Measurements from ENCODE around the gene CLOCK.

DNA sequence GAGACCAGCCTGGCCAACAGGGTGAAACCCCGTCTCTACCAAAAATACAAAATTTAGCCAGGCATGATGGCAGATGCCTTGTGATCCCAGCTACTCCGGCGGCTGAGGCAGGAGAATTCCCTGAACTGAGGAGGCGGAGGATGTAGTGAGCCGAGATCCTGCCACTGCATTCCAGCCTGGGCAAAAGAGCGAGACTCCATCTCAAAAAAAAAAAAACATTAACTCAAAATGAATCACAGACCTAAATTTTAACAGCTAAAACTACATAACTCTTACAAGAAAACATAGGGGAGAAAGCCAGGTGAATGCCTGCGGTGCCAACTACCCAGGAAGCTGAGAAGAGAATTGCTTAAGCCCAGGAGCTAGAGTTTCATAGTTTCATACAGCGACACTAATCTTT is 96.1 kb downstream of the CLOCK start:
- TF ChIP-seq CTCF (conservative IDR thresholded peaks at IDR 0.05; ENCODE audit: low read depth, low read length) (no peak), EZH2 (IDR thresholded peaks at IDR 0.05; ENCODE audit: borderline replicate concordance, low read depth, low read length, poor library complexity, severe bottlenecking) (no peak)

All from A673 (cell line).